Stimulated activated CD8-positive, alpha-beta memory T cell treated with anti-CD3 and anti-CD28 coated beads, Interleukin-12 subunit alpha, Interleukin-12 subunit beta, amount 100 ng/mL, for 24 hours (primary cell): ENCODE data around the gene PAK5.

Source experiments
- DNase-seq: peaks from one replicate; pipeline ENCODE4 v3.0.0-alpha.2; 2020; ENCODE audit errors: extremely low read depth

Gene PAK5

GRCh38 chr20:9789131-9789530 is 49.7 kb downstream of the PAK5 start:
- no peak for DNase-seq

- DNase-seq: no peak
Measured at GRCh38 chr20:9775176-9775575, 63.7 kb downstream of the PAK5 start.

DNA sequence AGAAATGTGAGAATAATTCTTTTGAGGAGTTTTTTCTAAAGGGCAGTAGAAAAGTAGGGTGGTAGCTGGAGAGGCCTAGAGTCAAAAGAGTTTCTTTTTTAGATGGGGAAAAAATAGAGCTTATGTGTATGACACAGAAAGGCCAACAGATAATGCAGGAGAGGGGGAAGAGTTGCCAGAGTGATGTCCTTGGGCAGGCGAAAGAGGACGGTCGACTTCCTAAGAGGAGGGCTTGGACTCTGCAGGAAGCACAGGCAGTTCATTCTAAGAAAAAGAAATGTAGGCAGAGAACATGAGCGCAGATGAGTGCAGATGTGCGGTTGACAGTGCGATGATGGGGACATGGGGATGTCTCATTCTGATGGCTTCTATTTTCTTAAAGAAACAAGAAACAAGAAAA is 68.9 kb downstream of the PAK5 start:
- DNase-seq: no peak

GRCh38 chr20:9761476-9761875 is 77.4 kb downstream of the PAK5 start:
- DNase-seq: no peak

- DNase-seq: no peak
Measured at GRCh38 chr20:9759392-9759791, 79.5 kb downstream of the PAK5 start.

GRCh38 chr20:9758752-9759151 is 80.1 kb downstream of the PAK5 start:
- DNase-seq: no peak

DNA sequence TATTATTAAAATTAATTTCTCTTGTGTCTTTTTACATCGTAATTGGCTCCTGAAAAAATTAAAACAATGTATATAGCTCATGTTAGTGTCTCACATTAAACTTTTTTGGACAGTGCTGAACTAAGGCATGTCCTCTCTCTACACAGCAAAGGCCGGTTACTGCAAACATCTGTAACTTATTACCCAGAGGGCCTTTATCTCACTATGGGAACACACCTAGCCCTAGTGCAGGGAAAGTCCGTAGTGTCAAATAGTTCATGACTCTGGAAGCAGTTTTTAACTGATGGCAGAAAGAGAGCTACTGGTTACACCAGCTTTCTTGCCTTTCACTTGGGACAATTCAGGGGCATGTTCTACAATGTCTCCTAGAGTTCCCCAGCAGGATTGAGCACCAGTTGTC is 82.2 kb downstream of the PAK5 start:
- DNase-seq: no peak

- DNase-seq: no peak
Measured at GRCh38 chr20:9755301-9755700, 83.6 kb downstream of the PAK5 start.

- DNase-seq: no peak
Measured at GRCh38 chr20:9744551-9744950, 94.3 kb downstream of the PAK5 start.

- DNase-seq: no peak
Measured at GRCh38 chr20:9743871-9744270, 95.0 kb downstream of the PAK5 start.

DNA sequence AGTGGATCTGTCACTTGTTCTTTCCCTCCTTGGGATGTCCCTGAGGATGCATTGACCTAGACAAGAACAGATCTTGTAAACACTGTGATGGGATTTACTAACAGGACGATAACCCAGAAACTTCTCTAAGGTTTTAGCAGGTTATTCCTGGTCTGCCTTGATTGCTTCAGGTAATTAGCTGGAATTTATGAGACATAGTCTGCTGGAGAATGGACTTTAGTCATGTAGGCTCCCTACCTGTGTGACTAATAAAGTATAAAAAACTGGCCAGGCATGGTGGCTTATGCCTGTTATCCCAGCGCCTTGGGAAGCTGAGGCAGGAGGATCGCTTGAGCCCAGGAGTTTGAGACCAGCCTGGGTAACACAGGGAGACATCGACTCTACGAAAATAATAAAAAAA is 96.1 kb downstream of the PAK5 start:
- no peak for DNase-seq

- no peak for DNase-seq
Measured at GRCh38 chr20:9741996-9742395, 96.9 kb downstream of the PAK5 start.

- no peak for DNase-seq
Measured at GRCh38 chr20:9740486-9740885, 98.4 kb downstream of the PAK5 start.

GRCh38 chr20:9739991-9740390 is 98.9 kb downstream of the PAK5 start:
- DNase-seq: no peak

GRCh38 chr20:9736373-9736772 is 102.5 kb downstream of the PAK5 start:
- no peak for DNase-seq

DNA sequence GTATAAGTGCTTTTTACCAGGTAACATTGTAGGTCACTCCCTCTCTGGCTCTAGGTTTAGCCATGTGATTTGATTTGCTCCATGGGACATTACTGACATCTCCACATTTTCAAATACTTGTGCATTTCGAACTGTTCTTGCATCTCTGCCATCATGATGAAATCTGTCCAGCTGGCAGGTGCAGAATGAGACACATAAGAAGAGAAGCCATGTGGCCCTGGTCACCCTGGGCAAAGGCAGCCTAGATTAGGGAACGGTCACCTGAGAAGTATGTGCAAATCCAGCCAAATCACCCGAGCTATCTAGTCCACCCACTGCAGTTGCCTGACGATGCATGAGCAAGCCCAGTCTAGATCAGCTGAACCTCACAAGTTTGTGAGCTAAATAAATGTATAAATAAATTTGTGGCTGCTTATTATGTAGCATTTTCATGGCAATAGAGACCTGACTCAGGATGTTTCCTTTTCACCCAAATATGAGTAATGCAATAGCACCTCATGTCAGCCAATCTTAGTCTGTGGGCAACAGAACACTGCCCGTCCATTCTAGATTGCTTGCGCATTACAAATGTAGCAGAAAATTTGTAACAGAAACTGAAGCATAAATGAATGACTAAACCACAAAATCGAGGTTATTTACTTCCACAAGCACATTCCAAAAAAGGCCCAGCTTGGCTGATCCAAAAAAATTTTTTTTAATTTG is 115.2 kb downstream of the PAK5 start:
- DNase-seq: no peak

GRCh38 chr20:9711872-9712271 is 127.0 kb downstream of the PAK5 start:
- no peak for DNase-seq

DNA sequence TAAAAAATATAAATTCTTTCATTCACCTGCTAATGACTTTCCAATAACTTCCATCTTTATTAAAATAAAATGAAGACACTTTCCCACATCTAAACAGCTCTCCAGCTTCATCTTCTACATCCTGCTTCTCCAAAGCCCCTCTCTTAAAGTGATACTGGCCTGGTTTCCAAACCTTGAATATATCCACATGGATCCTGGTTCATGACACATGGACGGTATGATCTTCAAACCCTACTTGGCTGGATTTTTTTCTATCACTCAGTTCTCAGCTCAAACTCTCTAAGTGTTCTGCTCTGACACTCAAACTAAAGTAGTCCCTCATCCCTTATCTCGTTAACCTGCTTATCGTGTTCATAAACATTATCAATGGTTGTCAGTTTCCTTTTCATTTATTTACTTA is 128.2 kb downstream of the PAK5 start:
- no peak for DNase-seq

- DNase-seq: no peak
Measured at GRCh38 chr20:9705722-9706476, 133.0 kb downstream of the PAK5 start.

DNA sequence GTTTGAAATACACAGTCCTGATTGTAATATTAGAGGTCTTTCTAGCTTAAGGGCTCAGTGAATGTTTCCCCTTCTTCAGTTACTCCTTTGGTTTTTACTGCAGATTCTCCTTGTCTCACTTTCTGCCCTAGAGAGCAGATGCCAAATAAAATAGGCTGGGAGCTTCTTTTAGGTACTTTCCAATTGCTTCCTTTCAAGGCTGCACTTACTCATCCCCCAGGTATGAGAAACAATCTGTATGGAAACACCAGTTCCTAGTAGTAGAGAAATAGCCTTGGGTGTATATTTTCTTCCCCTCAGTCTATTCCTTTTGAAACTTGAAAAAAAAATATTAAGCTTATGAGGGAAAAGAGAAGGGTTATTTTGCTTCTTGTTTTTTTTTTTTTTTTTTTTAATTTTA is 139.7 kb downstream of the PAK5 start:
- no peak for DNase-seq

DNA sequence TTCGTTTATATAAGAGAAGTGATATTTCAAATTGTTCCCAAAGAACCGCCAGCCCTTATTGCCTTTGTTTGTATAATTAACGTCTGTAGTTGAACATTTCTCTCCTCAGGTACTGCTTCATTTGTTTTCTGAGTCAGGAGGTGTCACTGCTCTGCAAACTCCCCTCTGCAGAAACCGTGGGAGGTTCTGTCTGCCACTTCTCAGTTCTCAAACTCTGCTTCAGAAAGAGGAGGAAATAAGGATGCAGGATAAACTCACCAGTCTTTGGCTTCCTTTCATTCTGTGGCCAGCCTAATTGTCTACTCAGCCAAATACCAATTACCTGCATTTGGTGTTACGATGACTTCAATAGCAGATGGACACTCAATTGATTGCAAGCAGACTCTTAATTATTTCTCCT is 149.8 kb downstream of the PAK5 start:
- DNase-seq: no peak

- DNase-seq: no peak
Measured at GRCh38 chr20:9686866-9687265, 152.0 kb downstream of the PAK5 start.

DNA sequence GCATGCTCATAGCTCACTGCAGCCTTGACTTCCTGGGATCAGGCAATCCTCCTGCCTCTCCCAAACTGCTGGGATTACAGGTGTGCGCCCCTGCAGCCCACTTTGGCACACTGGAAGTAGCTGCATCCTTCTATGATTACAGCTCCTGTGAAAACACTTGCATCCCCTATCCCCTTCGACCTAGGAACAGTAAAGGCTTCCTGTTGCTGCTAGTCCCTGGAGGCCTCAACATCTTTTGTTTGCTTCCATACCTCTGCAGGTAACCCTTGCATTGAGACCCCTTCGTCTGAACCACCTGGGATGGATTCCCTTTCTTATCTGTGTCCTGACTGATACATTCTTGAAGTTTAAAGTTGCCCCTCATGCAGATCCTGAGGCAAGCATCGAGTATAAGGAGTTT is 152.4 kb downstream of the PAK5 start:
- no peak for DNase-seq

GRCh38 chr20:9686001-9686400 is 152.9 kb downstream of the PAK5 start:
- no peak for DNase-seq
